ENCODE data around the gene PRAC2.

The PRAC2 gene

DNA sequence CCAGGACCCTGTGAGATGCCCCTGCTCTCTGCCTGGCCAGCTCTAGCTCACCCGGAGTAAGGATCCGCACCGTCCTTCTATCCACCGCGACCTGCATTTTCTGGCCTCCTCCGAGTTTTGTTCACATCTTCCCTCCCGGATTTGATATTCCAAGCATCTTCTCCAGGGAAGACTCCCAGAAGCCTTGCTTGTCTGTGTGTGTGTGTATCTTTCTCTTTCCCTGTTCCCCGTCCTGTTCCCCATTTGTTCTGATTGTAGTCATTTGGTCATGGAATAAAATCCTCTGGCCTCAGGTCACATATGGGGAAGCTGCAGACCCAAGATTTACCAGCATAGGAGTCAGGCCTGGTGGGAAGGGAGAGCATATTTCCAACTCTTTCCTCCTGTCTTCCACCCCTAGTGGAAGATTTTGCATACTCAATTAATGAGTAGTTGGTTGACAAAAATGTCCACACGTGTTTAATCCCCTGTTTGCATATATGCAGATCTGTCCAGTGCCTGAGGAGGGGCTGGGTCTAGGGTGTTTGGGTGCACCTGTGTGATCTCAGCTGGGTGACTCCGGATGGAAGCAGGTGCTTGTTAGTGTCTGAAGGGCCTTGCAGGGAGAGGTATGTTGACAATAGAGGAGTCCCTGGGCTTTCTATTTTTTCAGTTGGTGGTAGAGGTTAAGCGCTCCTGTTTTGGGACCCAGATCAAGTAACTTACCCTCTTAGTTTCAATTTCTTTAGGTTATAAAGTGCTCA, 2.5 kb upstream of the PRAC2 start:
- DNase-seq, result no peak

DNA sequence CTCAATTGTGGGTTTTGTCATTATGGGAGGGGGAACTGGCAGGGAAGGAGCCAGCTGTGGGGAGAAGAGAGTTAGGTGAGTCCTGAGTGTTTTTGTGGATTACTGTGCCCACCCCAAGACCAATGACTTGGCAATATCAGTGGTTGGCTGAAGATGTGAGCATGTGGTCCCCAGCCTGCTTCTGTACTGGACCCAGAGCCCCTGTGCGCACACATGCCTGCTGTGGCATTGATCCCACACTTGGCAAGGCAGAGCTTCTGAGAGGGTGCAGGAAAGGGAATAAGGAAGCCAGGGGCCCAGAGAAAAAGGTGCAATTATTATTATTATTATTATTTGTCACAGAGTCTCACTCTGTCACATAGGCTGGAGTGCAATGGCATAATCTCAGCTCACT, 2.0 kb upstream of the PRAC2 start:
- DNase-seq, result no peak

GRCh38 chr17:48722201-48722907, 631 bp upstream of the PRAC2 start, which contains the start of gene PRAC1:
Gene PRAC1 (minus strand): TSS chr17:48722518. CDS start chr17:48722392, 126 bp downstream.
- no peak for DNase-seq

GRCh38 chr17:48723423-48724250, 652 bp downstream of the PRAC2 start:
- DNase-seq, result no peak

GRCh38 chr17:48724251-48725003, 1.4 kb downstream of the PRAC2 start:
- no peak for DNase-seq

GRCh38 chr17:48725004-48725287, 2.0 kb downstream of the PRAC2 start:
- no peak for DNase-seq

DNA sequence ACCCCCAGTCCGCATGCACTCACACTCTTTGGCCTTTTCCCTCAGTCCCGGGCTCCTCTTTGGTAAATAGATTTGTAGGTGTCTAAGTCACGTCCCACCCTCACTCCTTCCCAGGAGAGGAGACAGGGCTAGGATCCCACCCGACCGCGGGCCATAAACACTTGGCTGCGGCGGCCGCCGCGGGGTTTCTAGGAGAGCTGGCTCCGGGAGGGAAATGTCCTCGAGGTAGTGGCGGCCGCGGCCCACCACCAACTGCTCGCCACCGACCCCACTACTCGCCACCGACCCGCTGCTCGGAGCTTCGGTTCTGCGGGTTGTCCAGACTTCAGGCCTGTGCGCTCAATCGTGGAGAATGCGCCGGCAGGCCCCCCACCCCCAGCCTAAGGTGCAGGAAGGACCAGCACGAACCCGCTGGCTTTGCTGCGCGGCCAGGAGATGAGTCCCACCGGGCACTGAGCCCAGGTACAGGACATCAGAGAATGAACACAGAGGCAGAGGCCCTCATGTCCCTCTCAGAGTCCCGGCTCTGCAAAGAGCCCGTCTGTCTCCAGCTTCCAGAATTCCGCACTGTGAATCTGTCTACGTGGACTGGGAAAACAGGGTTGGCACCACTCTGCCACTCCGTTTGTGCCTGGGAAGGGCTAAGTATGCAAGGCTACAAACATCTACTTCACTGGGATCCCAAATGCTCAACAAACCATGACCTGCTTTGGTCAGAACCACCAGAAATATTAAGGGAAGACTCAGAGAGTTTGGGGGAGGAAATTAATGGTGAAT, 2.5 kb downstream of the PRAC2 start:
- DNase-seq, result no peak

GRCh38 chr17:48726114-48726915, 3.3 kb downstream of the PRAC2 start:
- DNase-seq, result no peak

DNA sequence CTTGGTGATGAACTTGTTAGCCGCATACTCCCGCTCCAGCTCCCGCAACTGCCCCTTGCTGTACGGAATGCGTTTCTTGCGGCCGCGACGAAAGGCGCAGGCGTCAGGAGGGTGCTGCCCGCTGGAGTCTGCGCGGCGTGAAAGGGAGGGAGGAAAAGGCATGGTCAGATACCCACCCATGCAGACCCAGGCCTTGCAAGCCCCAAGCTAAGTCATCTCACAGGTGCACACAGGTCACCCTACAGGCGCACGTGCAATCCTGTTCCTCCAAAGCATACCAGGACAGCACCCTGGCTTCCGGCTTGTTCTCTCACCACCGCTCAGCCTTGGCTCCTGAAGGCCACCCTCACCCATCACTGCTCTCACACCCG, 3.9 kb downstream of the PRAC2 start:
- DNase-seq, result no peak

GRCh38 chr17:48727415-48728175, 4.6 kb downstream of the PRAC2 start:
- no peak for DNase-seq

DNA sequence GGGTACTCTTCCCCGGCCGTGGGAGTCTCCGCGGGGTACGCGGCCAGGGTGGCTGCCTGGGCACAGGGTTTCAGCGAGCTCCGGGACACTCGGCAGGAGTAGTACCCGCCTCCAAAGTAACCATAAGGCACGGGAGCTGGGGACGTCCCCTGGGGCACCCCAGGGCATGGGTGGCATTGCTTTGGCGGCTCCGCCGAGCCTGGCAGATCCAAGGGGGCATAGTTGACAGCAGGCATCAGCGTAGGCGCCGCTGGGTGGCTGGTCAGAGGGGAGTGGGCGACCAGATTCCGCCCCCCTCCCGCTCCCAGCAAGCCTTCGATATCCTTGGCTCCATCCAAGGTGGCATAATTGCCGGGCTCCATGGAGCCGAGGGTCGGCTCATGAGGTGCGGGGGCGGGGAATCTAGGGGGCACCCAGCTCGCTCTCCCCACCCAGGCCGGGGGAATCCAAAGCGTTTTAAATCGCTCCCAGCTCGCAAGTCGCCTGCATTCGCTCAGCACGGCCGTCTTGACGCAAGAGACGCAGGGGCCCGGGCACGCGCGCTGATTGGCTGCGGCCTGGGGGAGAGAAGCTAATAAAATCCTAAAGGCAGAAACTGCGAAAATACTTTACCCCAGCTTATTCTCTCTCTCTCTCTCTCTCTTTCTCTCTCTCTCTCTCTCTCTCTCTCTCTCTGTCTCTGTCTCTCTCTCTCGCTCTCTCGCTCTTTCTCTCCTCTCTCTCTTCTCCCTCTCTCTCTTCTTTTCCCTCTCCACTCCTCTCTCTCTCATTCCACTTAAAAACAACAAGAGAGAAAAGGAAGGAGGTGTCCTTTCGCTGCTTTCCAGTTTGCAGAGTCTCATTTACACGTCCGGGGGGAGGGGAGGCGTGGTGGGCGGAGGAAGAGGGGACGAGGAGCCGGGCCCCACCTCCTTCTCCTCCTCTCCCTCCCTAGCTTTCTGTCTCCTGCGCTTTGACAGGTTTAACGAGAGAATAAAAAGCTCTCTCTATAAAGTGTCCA, 5.5 kb downstream of the PRAC2 start, which contains the start of gene HOXB13:
Gene HOXB13 (minus strand): TSS at position 519 of the 1,000 bp plus-strand sequence. CDS start 157 bp downstream, at position 362.
- DNase-seq, result peak; percentile 29

- no peak for DNase-seq
These were observed 6.6 kb downstream of the PRAC2 start for GRCh38 chr17:48729335-48730239.

DNA sequence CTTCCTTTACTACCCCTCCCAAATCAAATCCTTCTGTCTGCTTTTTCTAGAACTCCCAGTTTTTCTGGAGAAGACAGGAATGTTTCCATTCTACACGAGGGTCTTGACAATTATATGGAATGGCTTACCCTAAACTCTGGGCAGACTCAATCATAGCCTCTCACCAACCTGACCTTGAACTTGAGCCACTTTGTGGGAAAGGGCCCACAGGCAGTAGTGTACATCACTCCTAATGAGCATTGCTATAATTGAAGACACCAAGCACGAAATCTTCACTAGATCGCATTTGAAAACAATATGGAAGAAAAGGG, 7.2 kb downstream of the PRAC2 start:
- no peak for DNase-seq

GRCh38 chr17:48731355-48731754, 8.4 kb downstream of the PRAC2 start:
- no peak for DNase-seq

GRCh38 chr17:48732688-48733629, 10.0 kb downstream of the PRAC2 start:
- DNase-seq, result no peak

DNA sequence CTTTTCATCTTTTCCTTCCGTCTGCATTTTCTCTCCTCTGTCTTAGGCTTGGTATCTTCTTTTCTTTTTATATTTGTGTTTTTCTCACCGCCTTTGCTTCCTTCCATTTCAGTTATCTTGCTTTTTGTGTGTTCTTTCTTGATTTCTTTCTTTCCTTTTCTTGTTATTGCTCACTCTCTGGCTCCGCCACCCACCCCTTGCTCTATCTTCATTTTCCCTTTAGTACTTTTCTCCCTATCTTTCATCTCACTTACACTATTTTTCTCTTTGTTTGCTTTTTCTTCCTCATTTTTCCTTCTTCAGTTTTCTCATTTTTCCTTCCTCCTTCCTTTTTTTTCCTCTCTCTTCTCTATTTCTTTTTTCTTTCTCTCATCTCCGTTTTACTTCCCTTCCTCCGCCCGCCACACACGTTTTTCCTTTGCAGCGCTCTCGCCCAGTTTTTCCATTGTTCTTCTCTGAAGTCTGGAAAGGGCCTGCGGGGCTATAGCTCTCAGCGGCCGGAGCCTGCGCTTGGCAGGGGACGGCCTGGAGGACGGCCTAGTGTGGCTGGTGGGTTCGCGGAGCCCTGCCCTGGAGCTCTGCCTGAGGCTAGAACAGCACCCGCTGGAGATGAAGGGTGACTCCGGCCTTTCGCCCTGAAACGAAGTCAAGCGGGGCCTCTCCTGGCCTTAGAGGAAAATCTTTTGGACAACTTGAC, 10.8 kb downstream of the PRAC2 start:
- no peak for DNase-seq

All from NCI-H1417 treated with DMSO at 0.1 percent for 48 hours (cell line).